ENCODE measurements around the gene RAD51B. TPM values are rescaled to one million over a fixed set of nuclear protein-coding genes. Genes with fewer than 3 reads are reported as not detected.

The RAD51B gene
- total RNA-seq, 4 donors from 2014 or later = 12.6 to 26.4 (median 16.7) TPM

DNA sequence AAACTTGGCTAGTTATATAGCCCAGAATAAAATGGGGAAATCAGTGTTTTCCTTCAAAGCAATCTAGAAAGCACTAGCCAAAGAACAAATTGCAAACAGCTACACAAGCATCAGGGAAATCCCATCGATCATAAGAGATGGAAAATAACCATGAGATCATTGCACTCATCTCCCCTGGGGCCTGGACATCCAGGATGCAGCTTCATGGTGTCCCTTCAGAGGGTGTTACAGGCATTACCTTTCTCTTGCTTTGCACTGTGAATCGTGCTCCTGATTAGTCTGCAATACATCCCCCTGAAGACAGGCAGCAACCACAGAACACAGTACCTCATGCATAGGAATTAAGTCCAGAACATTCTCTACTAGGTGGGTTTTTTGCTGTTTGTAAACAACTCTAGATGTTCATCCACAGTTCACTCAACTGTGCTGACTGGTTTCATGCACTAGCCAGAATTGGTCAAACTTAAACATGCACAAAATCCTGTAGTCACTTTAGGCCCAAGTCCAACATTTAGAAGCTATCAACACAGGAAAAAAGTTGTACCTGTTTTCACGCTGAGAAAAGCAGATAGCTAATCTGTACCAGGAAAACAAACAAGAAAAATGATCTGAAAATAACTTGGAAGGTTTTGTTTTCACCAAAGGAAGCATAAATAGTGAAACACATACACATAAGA, 853.2 kb downstream of the RAD51B start:
- Histone ChIP-seq H3K4me3 (no peak overlapping the region), H3K36me3 (no peaks in the 10 kb centered on the region), H3K4me1 (peaks cover 5 to 54% (median 24%) of the 10 kb centered on the region in 4 donors), H3K9me3 (no peaks in the 10 kb centered on the region), H3K27ac (peak overlapping the region in 2 of 4 donors; percentile 32 to 87), H3K27me3 (no peaks in the 10 kb centered on the region)
- 38 to 60% methylated on average over 3 of the region's 3 CpGs for WGBS, 2 donors
- TF ChIP-seq, protein P1, sequence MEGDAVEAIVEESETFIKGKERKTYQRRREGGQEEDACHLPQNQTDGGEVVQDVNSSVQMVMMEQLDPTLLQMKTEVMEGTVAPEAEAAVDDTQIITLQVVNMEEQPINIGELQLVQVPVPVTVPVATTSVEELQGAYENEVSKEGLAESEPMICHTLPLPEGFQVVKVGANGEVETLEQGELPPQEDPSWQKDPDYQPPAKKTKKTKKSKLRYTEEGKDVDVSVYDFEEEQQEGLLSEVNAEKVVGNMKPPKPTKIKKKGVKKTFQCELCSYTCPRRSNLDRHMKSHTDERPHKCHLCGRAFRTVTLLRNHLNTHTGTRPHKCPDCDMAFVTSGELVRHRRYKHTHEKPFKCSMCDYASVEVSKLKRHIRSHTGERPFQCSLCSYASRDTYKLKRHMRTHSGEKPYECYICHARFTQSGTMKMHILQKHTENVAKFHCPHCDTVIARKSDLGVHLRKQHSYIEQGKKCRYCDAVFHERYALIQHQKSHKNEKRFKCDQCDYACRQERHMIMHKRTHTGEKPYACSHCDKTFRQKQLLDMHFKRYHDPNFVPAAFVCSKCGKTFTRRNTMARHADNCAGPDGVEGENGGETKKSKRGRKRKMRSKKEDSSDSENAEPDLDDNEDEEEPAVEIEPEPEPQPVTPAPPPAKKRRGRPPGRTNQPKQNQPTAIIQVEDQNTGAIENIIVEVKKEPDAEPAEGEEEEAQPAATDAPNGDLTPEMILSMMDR (IDR thresholded peaks at IDR 0.05) = peak in 1 of 5 experiments; percentile 16
- no peak for TF ChIP-seq POLR2A (IDR thresholded peaks at IDR 0.05)
- TF ChIP-seq EP300 (IDR thresholded peaks at IDR 0.05) = no peak
- DNase-seq (ENCODE audit: low spot score in 2 of 2) = no peak

DNA sequence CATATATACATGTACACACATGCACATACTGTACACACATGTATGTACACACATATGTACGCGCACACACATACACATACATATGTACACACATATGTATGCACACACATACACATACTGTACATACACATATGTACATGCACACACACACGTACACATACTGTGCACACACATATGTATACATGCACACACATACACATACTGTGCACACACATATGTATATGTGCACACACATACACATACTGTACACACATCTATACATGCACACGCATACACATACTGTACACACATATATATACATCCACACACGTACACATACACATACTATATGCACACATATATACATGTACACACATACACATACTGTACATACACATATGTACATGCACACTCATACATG, 853.9 kb downstream of the RAD51B start:
- TF ChIP-seq, protein P1 (IDR thresholded peaks at IDR 0.05) = no peak
- no peak for TF ChIP-seq POLR2A (IDR thresholded peaks at IDR 0.05)
- no peak for TF ChIP-seq EP300 (IDR thresholded peaks at IDR 0.05)
- Histone ChIP-seq H3K4me3 (no peak overlapping the region), H3K27me3 (no peaks in the 10 kb centered on the region), H3K4me1 (peaks cover 5 to 48% (median 24%) of the 10 kb centered on the region in 4 donors), H3K9me3 (no peaks in the 10 kb centered on the region), H3K27ac (no peak overlapping the region), H3K36me3 (no peaks in the 10 kb centered on the region)
- whole genome bisulfite sequencing, 2 donors = 62 to 77% methylated on average over 5 of the region's 5 CpGs
- no peak for DNase-seq (ENCODE audit: low spot score in 2 of 2)

GRCh38 chr14:68674538-68675232, 855.1 kb downstream of the RAD51B start:
- DNase-seq (ENCODE audit: low spot score in 2 of 2) = no peak
- TF ChIP-seq POLR2A (IDR thresholded peaks at IDR 0.05) = no peak
- TF ChIP-seq, protein P1 (IDR thresholded peaks at IDR 0.05) = no peak
- no peak for TF ChIP-seq EP300 (IDR thresholded peaks at IDR 0.05)
- 93 to 94% methylated on average over 5 of the region's 5 CpGs for WGBS, 2 donors
- H3K4me1 ChIP-seq = peaks cover 0 to 36% (median 18%) of the 10 kb centered on the region in 4 donors
- H3K27ac ChIP-seq = no peak overlapping the region
- H3K9me3 ChIP-seq = no peaks in the 10 kb centered on the region
- H3K27me3 ChIP-seq = no peaks in the 10 kb centered on the region
- H3K36me3 ChIP-seq = no peaks in the 10 kb centered on the region
- H3K4me3 ChIP-seq = no peak overlapping the region

GRCh38 chr14:68675233-68675577, 855.6 kb downstream of the RAD51B start:
- peaks cover 0 to 33% (median 14%) of the 10 kb centered on the region in 4 donors for H3K4me1 ChIP-seq
- 76 to 78% methylated on average over 1 of the region's 1 CpG for WGBS, 2 donors
- no peak overlapping the region for H3K27ac ChIP-seq
- H3K4me3 ChIP-seq = no peak overlapping the region
- TF ChIP-seq POLR2A (IDR thresholded peaks at IDR 0.05) (peak in 1 of 2 donors; percentile 17), EP300 (IDR thresholded peaks at IDR 0.05) (no peak)
- TF ChIP-seq, protein P1 (IDR thresholded peaks at IDR 0.05) = no peak
- no peaks in the 10 kb centered on the region for H3K9me3 ChIP-seq
- H3K27me3 ChIP-seq = no peaks in the 10 kb centered on the region
- no peak for DNase-seq (ENCODE audit: low spot score in 2 of 2)
- H3K36me3 ChIP-seq = no peaks in the 10 kb centered on the region

- Histone ChIP-seq H3K9me3 (no peaks in the 10 kb centered on the region), H3K27ac (no peak overlapping the region), H3K27me3 (no peaks in the 10 kb centered on the region), H3K4me1 (peaks cover 0 to 35% (median 19%) of the 10 kb centered on the region in 4 donors), H3K36me3 (no peaks in the 10 kb centered on the region), H3K4me3 (no peak overlapping the region)
- DNase-seq (ENCODE audit: low spot score in 2 of 2) = no peak
- 85 to 86% methylated on average over 11 of the region's 11 CpGs for WGBS, 2 donors
- TF ChIP-seq POLR2A (IDR thresholded peaks at IDR 0.05) = no peak
- no peak for TF ChIP-seq EP300 (IDR thresholded peaks at IDR 0.05)
- TF ChIP-seq, protein P1 (IDR thresholded peaks at IDR 0.05) = no peak
Measured at GRCh38 chr14:68676511-68676943, 856.9 kb downstream of the RAD51B start.

All from tibial nerve (tissue), 4 donors.